ENCODE data around the gene RLN1.

- TF ChIP-seq, protein P1, sequence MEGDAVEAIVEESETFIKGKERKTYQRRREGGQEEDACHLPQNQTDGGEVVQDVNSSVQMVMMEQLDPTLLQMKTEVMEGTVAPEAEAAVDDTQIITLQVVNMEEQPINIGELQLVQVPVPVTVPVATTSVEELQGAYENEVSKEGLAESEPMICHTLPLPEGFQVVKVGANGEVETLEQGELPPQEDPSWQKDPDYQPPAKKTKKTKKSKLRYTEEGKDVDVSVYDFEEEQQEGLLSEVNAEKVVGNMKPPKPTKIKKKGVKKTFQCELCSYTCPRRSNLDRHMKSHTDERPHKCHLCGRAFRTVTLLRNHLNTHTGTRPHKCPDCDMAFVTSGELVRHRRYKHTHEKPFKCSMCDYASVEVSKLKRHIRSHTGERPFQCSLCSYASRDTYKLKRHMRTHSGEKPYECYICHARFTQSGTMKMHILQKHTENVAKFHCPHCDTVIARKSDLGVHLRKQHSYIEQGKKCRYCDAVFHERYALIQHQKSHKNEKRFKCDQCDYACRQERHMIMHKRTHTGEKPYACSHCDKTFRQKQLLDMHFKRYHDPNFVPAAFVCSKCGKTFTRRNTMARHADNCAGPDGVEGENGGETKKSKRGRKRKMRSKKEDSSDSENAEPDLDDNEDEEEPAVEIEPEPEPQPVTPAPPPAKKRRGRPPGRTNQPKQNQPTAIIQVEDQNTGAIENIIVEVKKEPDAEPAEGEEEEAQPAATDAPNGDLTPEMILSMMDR (conservative IDR thresholded peaks at IDR 0.05), result no peak
- TF ChIP-seq ZFX (IDR thresholded peaks at IDR 0.05), result no peak
These were observed 35.4 kb upstream of the RLN1 start for GRCh38 chr9:5375091-5375490.
